ENCODE data around the gene NFE2L2. TPM values are rescaled to one million over a fixed set of nuclear protein-coding genes. Genes with fewer than 3 reads are reported as not detected.
"Not testable (repeated sequence)": the region's sequence is repeated elsewhere in the genome, so short reads cannot be mapped to it uniquely, and the experiment has no call there.

The NFE2L2 gene
- total and polyA plus RNA-seq, 4 donors: 83.4 to 131 (median 102) TPM

- no peaks in the 10 kb centered on the region for H3K9me3 ChIP-seq (ENCODE audit: control insufficient read depth, low read length)
- DNase-seq: no peak
- H3K4me1 ChIP-seq (ENCODE audit: control insufficient read depth in 1 of 2, insufficient read depth in 2 of 2, low read length in 2 of 2): no peaks in the 10 kb centered on the region
- no peaks in the 10 kb centered on the region for H3K27me3 ChIP-seq (ENCODE audit: control insufficient read depth in 1 of 2, insufficient read depth in 2 of 2, low read length in 1 of 2)
- no peak overlapping the region for H3K4me3 ChIP-seq (ENCODE audit: low read length in 2 of 2)
- intact Hi-C loops (cut with DNase I): no loop called here
- no peak for ATAC-seq (ENCODE audit: low FRiP score)
- H3K27ac ChIP-seq (ENCODE audit: low read depth in 1 of 2, low read length in 2 of 2): no peak overlapping the region
- no peaks in the 10 kb centered on the region for H3K36me3 ChIP-seq (ENCODE audit: control insufficient read depth in 1 of 2, insufficient read depth in 2 of 2, low read length in 1 of 2)
- 69 to 79% methylated on average over 2 of the region's 2 CpGs for WGBS, 2 donors
Measured at GRCh38 chr2:177272765-177273164, 8.2 kb upstream of the NFE2L2 start.

GRCh38 chr2:177271981-177272666, 7.6 kb upstream of the NFE2L2 start:
- Histone ChIP-seq H3K4me1 (ENCODE audit: control insufficient read depth in 1 of 2, insufficient read depth in 2 of 2, low read length in 2 of 2) (no peaks in the 10 kb centered on the region), H3K4me3 (ENCODE audit: low read length in 2 of 2) (no peak overlapping the region), H3K36me3 (ENCODE audit: control insufficient read depth in 1 of 2, insufficient read depth in 2 of 2, low read length in 1 of 2) (no peaks in the 10 kb centered on the region), H3K9me3 (ENCODE audit: control insufficient read depth, low read length) (no peaks in the 10 kb centered on the region), H3K27me3 (ENCODE audit: control insufficient read depth in 1 of 2, insufficient read depth in 2 of 2, low read length in 1 of 2) (no peaks in the 10 kb centered on the region), H3K27ac (ENCODE audit: low read depth in 1 of 2, low read length in 2 of 2) (no peak overlapping the region)
- WGBS, 2 donors: 97 to 100% methylated on average over 1 of the region's 1 CpG
- no peak for DNase-seq
- ATAC-seq (ENCODE audit: low FRiP score): no peak
- intact Hi-C loops (cut with DNase I): no loop called here

- no peak for ATAC-seq (ENCODE audit: low FRiP score)
- Histone ChIP-seq H3K27me3 (ENCODE audit: control insufficient read depth in 1 of 2, insufficient read depth in 2 of 2, low read length in 1 of 2) (no peaks in the 10 kb centered on the region), H3K27ac (ENCODE audit: low read depth in 1 of 2, low read length in 2 of 2) (no peak overlapping the region), H3K4me1 (ENCODE audit: control insufficient read depth in 1 of 2, insufficient read depth in 2 of 2, low read length in 2 of 2) (no peaks in the 10 kb centered on the region), H3K36me3 (ENCODE audit: control insufficient read depth in 1 of 2, insufficient read depth in 2 of 2, low read length in 1 of 2) (no peaks in the 10 kb centered on the region), H3K9me3 (ENCODE audit: control insufficient read depth, low read length) (no peaks in the 10 kb centered on the region), H3K4me3 (ENCODE audit: low read length in 2 of 2) (no peak overlapping the region)
- intact Hi-C loops (cut with DNase I): no loop called here
- WGBS, 2 donors: 88 to 95% methylated on average over 4 of the region's 4 CpGs
- no peak for DNase-seq
Measured at GRCh38 chr2:177270531-177270930, 6.0 kb upstream of the NFE2L2 start.

GRCh38 chr2:177268901-177269300, 4.4 kb upstream of the NFE2L2 start:
- no peaks in the 10 kb centered on the region for H3K27me3 ChIP-seq (ENCODE audit: control insufficient read depth in 1 of 2, insufficient read depth in 2 of 2, low read length in 1 of 2)
- no peak overlapping the region for H3K4me3 ChIP-seq (ENCODE audit: low read length in 2 of 2)
- H3K4me1 ChIP-seq (ENCODE audit: control insufficient read depth in 1 of 2, insufficient read depth in 2 of 2, low read length in 2 of 2): no peaks in the 10 kb centered on the region
- WGBS, 2 donors: 96 to 97% methylated on average over 7 of the region's 7 CpGs
- H3K36me3 ChIP-seq (ENCODE audit: control insufficient read depth in 1 of 2, insufficient read depth in 2 of 2, low read length in 1 of 2): no peaks in the 10 kb centered on the region
- no peaks in the 10 kb centered on the region for H3K9me3 ChIP-seq (ENCODE audit: control insufficient read depth, low read length)
- intact Hi-C loops (cut with DNase I): loop anchor here in 1 of 2 donors (5.0 to 10.0 kb wide), 2 partner anchors 63 to 104 kb away; no protein-coding TSS in a partner anchor
- ATAC-seq (ENCODE audit: low FRiP score) (no peak), DNase-seq (no peak)
- H3K27ac ChIP-seq (ENCODE audit: low read depth in 1 of 2, low read length in 2 of 2): no peak overlapping the region

DNA sequence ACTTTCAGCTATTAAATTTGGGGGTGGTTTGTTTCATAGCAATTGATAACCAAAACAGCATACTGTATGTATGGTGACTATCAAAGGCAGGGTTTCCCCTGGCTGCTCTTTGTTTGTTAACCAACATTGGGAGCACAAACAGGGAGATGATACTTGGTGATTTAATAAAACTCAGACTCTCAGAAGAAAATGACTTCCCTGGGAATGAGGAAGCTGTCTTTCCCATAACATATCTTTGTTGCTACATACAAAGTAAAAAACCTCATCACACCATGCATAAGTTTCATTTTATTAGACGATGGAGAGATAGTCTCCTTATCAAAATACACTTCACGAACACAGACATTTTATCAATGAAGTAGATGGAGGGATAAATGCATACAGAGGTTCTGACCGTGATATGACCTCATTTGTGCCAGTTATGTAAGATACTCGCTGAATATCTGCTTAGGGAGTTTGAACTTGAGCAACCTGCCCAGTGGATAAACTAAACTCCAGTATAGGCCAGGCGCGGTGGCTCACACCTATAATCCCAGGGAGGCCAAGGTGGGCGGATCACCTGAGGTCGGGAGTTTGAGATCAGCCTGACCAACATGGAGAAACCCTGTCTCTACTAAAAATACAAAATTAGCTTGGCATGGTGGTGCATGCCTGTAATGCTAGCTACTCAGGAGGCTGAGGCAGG, 3.8 kb upstream of the NFE2L2 start:
- Histone ChIP-seq H3K4me3 (ENCODE audit: low read length in 2 of 2) (no peak overlapping the region), H3K36me3 (ENCODE audit: control insufficient read depth in 1 of 2, insufficient read depth in 2 of 2, low read length in 1 of 2) (no peaks in the 10 kb centered on the region), H3K9me3 (ENCODE audit: control insufficient read depth, low read length) (no peaks in the 10 kb centered on the region), H3K27me3 (ENCODE audit: control insufficient read depth in 1 of 2, insufficient read depth in 2 of 2, low read length in 1 of 2) (no peaks in the 10 kb centered on the region), H3K27ac (ENCODE audit: low read depth in 1 of 2, low read length in 2 of 2) (no peak overlapping the region), H3K4me1 (ENCODE audit: control insufficient read depth in 1 of 2, insufficient read depth in 2 of 2, low read length in 2 of 2) (no peaks in the 10 kb centered on the region)
- intact Hi-C loops (cut with DNase I): loop anchor here in 1 of 2 donors (5.0 to 10.0 kb wide), 2 partner anchors 64 to 104 kb away; no protein-coding TSS in a partner anchor
- DNase-seq: no peak
- 89 to 91% methylated on average over 8 of the region's 8 CpGs for WGBS, 2 donors
- no peak for ATAC-seq (ENCODE audit: low FRiP score)

DNA sequence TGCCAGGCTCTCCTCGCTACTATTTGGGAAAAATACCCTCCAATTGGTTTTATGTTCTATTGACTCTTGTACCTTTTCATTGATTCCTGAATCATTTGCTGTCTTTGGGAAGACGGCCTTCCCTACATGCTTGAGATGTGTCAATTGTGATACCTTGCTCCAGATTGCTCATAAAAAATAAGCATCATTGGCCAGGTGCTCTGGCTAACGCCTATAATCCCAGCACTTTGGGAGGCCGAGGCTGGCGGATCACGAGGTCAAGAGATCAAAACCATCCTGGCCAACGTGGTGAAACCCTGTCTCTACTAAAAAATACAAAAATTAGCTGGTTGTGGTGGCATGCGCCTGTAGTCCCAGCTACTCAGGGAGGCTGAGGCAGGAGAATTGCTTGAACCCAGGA, 2.4 kb upstream of the NFE2L2 start:
- H3K4me1 ChIP-seq (ENCODE audit: control insufficient read depth in 1 of 2, insufficient read depth in 2 of 2, low read length in 2 of 2); DNase-seq; H3K27me3 ChIP-seq (ENCODE audit: control insufficient read depth in 1 of 2, insufficient read depth in 2 of 2, low read length in 1 of 2); H3K9me3 ChIP-seq (ENCODE audit: control insufficient read depth, low read length); ATAC-seq (ENCODE audit: low FRiP score); H3K36me3 ChIP-seq (ENCODE audit: control insufficient read depth in 1 of 2, insufficient read depth in 2 of 2, low read length in 1 of 2); H3K4me3 ChIP-seq (ENCODE audit: low read length in 2 of 2): not testable (repeated sequence)
- WGBS, 2 donors: 94 to 95% methylated on average over 8 of the region's 8 CpGs
- intact Hi-C loops (cut with DNase I): loop anchor here in 1 of 2 donors (5.0 to 10.0 kb wide), 2 partner anchors 65 to 102 kb away; no protein-coding TSS in a partner anchor
- peak overlapping the region in 1 of 2 donors; percentile 28 for H3K27ac ChIP-seq (ENCODE audit: low read depth in 1 of 2, low read length in 2 of 2)

- ATAC-seq (ENCODE audit: low FRiP score) (no peak), DNase-seq (no peak)
- peak overlapping the region in 1 of 2 donors; percentile 28 for H3K27ac ChIP-seq (ENCODE audit: low read depth in 1 of 2, low read length in 2 of 2)
- no peak overlapping the region for H3K4me3 ChIP-seq (ENCODE audit: low read length in 2 of 2)
- H3K27me3 ChIP-seq (ENCODE audit: control insufficient read depth in 1 of 2, insufficient read depth in 2 of 2, low read length in 1 of 2): no peaks in the 10 kb centered on the region
- H3K9me3 ChIP-seq (ENCODE audit: control insufficient read depth, low read length): no peaks in the 10 kb centered on the region
- 10 to 13% methylated on average over 4 of the region's 4 CpGs for WGBS, 2 donors
- H3K4me1 ChIP-seq (ENCODE audit: control insufficient read depth in 1 of 2, insufficient read depth in 2 of 2, low read length in 2 of 2): no peaks in the 10 kb centered on the region
- intact Hi-C loops (cut with DNase I): loop anchor here (2.0 to 10.0 kb wide), 4 partner anchors 53 to 101 kb away; partner anchors contain the start of gene HNRNPA3 (in 1 of the 2)
- H3K36me3 ChIP-seq (ENCODE audit: control insufficient read depth in 1 of 2, insufficient read depth in 2 of 2, low read length in 1 of 2): no peaks in the 10 kb centered on the region
Measured at GRCh38 chr2:177265824-177266817, 1.6 kb upstream of the NFE2L2 start.

- DNase-seq: no peak
- Histone ChIP-seq H3K36me3 (ENCODE audit: control insufficient read depth in 1 of 2, insufficient read depth in 2 of 2, low read length in 1 of 2) (no peaks in the 10 kb centered on the region), H3K27ac (ENCODE audit: low read depth in 1 of 2, low read length in 2 of 2) (peak overlapping the region; percentile 98 to 99), H3K27me3 (ENCODE audit: control insufficient read depth in 1 of 2, insufficient read depth in 2 of 2, low read length in 1 of 2) (no peaks in the 10 kb centered on the region), H3K4me3 (ENCODE audit: low read length in 2 of 2) (peak overlapping the region; percentile 90 to 94), H3K9me3 (ENCODE audit: control insufficient read depth, low read length) (no peaks in the 10 kb centered on the region), H3K4me1 (ENCODE audit: control insufficient read depth in 1 of 2, insufficient read depth in 2 of 2, low read length in 2 of 2) (no peaks in the 10 kb centered on the region)
- intact Hi-C loops (cut with DNase I): loop anchor here (1.0 to 10.0 kb wide), 4 partner anchors 31 to 99 kb away; partner anchors contain the start of gene HNRNPA3 (in 1 of the 2)
- ATAC-seq (ENCODE audit: low FRiP score): peak; percentile 36
- WGBS, 2 donors: 0 to 1% methylated on average over 40 to 61 of the region's 61 CpGs
Measured at GRCh38 chr2:177264209-177264692, 276 bp downstream of the NFE2L2 start.

All from aorta (tissue), 5 donors.